KG1 (cell line): ENCODE results near the gene AQP12B.
"Not testable (repeated sequence)": the region's sequence is repeated elsewhere in the genome, so short reads cannot be mapped to it uniquely, and the experiment has no call there.

Source experiments
- DNase-seq: peaks from one replicate; lab custom pipeline; 2025; lab: John Stamatoyannopoulos, UW

Gene AQP12B

DNA sequence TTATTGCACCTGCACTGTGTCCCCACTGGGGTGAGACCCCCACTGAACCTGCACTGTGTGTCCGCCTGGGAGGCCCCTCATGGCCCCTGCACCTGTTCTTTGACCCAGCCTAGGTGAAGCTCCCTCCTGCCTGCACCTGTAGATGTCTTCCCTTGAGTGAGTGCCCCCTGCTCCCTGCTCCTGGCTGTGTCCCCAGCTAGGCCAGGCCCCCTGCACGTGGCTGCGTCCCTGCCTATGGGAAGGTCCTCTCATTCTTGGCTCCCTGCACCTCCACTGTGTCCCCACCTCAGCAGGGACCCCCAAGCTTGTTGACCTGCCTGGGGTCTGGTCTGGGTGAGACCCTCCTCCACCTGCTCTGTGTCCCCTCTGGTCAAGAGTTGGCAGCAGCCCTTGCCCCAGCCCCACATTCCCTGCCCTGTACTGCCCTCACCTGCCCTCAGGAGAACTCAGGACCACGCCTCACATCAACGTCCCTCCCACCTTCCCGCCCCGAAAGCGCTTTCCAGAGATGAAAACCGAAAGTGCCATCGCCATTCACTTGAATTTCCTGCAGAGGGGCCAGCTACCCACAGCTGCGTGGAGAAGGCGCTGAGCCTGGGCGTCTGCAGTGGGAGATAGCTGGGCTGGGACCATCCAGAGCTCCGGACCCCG lies 769 bp upstream of the AQP12B start:
- not testable (repeated sequence) for DNase-seq

- DNase-seq, result not testable (repeated sequence)
Observed at GRCh38 chr2:240680185-240680584, 2.5 kb downstream of the AQP12B start.

DNA sequence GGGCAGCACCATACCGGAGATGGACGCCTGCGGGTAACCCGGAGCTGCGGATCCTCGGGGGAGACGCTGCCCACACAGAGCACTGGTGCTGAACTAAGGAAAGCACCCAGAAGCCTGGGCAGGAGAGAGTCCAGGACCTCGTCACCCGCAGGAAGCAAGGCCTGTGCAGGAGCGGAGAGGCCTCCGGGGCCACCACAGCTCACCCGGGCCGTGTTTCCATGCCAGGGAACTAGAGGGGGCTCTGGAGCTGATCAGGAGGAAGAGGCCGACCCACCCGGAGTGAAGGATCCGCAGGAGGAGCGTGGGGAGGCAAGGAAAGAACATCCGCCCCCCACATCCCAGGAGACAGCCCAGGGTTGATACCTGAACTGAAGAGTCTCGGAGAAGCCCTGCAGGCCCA lies 3.8 kb downstream of the AQP12B start:
- not testable (repeated sequence) for DNase-seq

DNA sequence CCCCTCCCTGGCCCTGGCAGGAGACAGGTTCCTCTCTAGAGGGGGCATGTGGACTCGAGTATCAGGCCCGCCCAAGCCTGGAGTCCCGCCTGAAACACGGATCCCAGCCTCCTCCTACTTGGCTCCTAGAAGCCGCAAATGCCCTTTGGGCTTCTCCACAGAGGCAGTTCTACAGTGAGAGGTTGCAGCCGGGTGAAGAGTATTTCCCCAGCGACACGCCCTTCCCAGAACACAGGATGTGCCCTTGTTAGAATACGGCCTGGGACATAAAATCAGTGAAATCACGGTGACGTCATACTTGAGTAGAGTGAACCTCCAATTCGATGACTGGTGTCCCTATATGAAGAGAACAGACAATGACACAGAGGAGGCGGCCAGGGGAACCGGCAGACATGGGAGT lies 4.6 kb downstream of the AQP12B start:
- not testable (repeated sequence) for DNase-seq

- DNase-seq, result not testable (repeated sequence)
Observed at GRCh38 chr2:240675345-240675744, 7.3 kb downstream of the AQP12B start.

DNA sequence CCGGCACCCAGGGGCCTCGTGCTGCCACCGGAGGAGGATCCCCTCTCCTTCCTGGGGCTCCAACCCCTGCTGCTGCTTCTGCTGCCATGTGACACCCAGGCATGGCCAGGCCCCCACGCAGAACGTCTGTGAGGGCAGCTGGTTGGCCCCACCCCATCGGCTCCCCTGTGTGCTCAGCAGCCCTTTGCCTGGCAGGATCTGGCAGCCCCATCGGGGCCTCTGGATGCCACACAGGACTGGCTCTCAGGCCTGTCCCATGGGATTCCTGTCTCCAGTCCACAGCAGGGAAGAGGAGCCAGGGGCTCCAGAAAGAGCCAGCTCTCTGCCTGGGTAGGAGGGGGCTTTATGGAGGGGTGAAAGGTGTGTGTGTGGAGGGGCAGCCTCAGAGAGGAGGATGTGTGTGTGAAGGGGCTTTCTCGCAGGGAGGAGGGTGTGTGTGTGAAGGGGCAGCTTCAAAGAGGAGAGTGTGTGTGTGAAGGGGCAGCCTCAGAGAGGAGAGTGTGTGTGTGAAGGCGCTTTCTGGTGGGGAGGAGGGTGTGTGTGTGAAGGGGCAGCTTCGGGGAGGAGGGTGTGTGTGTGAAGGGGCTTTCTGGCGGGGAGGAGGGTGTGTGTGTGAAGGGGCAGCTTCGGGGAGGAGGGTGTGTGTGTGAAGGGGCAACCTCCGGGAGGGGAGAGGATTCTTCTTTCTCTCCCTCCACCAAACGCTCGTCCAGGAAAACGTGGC lies 8.1 kb downstream of the AQP12B start:
- not testable (repeated sequence) for DNase-seq

GRCh38 chr2:240672701-240673190 lies 9.9 kb downstream of the AQP12B start:
- no peak for DNase-seq

- DNase-seq, result no peak
Observed at GRCh38 chr2:240672076-240672700, 10.5 kb downstream of the AQP12B start.

DNA sequence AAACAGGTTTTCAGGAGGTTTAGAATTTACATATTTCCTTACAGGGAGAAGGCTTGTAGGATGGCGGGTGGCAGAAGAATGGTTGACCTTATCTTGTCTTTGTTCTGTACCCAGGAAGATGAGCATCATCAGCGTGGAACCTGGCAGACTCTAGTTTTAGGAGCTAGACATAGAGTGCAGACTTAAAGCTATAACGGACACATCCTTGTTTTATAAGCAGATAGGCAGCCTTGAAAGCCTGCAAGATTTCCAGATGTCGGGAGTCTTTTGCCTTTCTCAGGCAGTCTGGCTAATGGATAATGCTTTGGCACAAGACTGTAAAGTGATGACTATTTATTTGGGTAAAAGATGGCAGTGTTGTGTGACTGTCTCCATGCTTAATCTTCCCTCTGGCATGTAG lies 11.7 kb downstream of the AQP12B start:
- DNase-seq, result no peak

DNA sequence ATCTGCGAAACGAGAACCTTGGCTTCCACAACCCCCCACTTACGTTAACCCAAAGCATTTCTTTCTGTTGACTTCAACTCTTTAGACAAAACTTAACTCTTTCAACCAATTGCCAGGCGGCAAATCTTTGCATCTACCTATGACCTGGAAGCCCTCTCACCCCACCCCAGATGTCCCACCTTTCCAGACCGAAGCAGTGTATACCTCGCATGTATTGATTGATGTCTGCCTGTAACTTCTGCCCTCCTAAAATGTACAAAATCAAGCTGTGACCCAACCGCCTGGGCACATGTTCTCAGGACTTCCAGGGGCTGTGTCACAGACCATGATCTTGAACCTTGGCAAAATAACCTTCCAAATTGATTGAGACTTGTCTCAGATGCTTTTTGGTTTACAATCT lies 12.3 kb downstream of the AQP12B start:
- DNase-seq, result no peak

DNA sequence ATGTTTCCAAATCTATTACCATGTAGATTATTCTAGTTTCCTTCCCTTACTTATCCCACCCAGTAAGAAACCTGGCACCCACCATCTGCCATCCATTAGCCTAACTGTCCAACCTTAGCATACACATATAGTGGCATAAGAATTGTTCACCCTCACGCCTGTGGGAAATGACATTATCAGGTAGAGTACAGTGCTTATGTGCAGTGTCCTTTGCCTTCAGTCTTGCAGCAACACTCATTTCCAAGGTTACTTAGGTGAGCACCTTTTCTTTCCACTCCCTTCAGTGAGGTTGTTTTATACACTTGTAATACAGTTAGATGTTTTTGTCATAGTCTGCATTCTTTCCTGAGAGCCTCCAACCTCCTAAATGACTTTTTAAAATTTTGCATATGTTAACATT lies 18.1 kb downstream of the AQP12B start:
- DNase-seq, result no peak

GRCh38 chr2:240663546-240664190 lies 19.0 kb downstream of the AQP12B start:
- DNase-seq, result no peak

DNA sequence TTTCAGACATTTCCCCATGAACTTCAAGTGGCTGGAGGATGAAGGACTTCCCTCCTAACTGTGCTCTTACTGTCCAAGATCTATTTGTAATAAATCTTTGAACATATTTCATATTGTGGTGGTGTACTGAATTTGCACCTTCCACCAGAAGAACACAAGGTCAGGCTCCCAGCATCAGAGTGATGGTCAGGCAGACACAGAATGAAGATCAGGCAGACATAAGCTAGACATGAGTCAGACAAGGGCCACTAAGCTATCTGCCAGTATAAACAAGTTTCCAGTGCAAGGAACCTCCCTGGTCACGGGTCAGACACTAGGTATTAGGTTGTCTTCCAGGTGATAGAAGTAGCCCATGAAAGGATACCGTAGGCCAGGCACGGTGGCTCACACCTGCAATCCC lies 20.0 kb downstream of the AQP12B start:
- no peak for DNase-seq

DNA sequence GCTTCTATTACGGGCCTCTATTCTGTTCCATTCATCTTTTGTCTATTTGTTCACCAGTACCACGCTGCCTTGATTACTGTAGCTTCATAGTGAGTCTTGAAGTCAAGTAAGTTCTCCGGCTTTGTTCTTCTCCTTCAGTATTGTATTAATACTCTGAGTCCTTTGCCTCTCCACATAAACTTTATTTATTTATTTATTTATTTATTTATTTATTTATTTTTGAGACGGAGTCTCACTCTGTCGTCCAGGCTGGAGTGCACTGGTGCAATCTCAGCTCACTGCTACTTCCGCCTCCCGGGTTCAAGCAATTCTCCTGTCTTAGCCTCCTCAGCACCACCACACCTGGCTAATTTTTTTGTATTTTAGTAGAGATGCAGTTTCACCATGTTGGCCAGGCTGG lies 22.8 kb downstream of the AQP12B start:
- not testable (repeated sequence) for DNase-seq

GRCh38 chr2:240655931-240656886 lies 26.5 kb downstream of the AQP12B start:
- DNase-seq, result no peak

DNA sequence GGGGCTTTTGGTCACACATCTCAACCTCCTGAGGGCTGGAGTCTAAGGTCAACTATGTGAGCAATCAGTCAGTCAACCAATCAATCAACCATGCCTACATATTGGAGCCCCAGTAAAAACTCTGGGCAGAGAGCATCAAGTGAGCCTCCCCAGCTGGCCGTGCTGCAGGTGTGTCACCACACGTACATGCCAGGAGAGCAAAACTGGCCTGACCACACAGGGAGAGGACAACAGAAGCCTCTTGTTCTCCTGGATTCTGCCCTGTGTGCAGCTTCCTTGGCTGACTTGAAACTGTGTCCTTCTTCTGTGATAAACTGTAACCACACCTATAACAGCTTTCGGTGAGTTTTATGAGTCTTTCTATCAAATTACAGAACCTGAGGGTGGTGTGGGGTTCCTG lies 31.5 kb downstream of the AQP12B start:
- DNase-seq, result no peak

GRCh38 chr2:240650254-240650965 lies 32.3 kb downstream of the AQP12B start:
- DNase-seq, result no peak

GRCh38 chr2:240649331-240649730 lies 33.4 kb downstream of the AQP12B start:
- no peak for DNase-seq

GRCh38 chr2:240648650-240649275 lies 33.9 kb downstream of the AQP12B start:
- DNase-seq, result no peak

DNA sequence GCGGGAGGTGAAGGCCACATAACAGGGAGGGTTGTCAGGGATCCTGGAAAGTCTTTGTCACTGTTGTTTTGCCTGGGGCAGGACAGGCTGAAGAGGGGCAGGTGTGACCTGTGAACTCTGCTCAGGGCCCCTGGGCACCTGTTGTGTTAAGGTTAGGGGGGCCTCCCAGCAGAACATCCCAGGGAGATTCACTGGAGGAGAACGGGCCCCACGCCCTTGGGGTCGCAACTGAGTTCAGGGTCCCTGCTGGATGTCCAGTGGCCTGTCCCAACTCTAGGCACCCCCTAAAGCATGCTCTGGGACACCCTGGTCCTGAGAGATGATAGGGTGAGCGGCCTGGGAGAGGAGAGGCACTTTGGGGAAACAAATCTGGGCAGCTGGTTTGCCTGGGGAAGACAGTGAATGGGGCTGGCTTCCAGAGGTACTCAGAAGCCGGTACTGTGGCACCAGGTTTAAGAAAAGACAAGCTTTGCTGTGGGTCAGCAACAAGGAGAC lies 34.5 kb downstream of the AQP12B start:
- no peak for DNase-seq
